HepG2 (cell line): ENCODE measurements around the gene UPK1B. TPM values are rescaled to one million over a fixed set of nuclear protein-coding genes. Genes with fewer than 3 reads are reported as not detected.

Source experiments
- ATRX ChIP-seq: sonication (generic); formaldehyde crosslinking; IDR thresholded peaks from 2 replicates; pipeline ENCODE4 v1.4.0; 2020; ENCODE audit warnings: missing genetic modification reagents, borderline replicate concordance
- CBFB ChIP-seq: sonication (generic); formaldehyde crosslinking; IDR thresholded peaks from 2 replicates; pipeline ENCODE4 v1.4.0; 2020; ENCODE audit warnings: missing genetic modification reagents
- ETV5 ChIP-seq: IDR thresholded peaks from 2 replicates; pipeline ENCODE4 v1.6.1; 2018; ENCODE audit warnings: missing biosample characterization, missing genetic modification reagents, inconsistent platforms, borderline replicate concordance
- HNRNPL ChIP-seq: fragments of 200-400 bp; formaldehyde crosslinking; IDR thresholded peaks from 2 replicates; pipeline ENCODE4 v1.6.1; 2017; ENCODE audit warnings: mild to moderate bottlenecking, low read depth, low read length
- MATR3 ChIP-seq: sonication (generic); formaldehyde crosslinking; IDR thresholded peaks from 2 replicates; pipeline ENCODE4 v1.4.0; 2020; ENCODE audit warnings: missing genetic modification reagents
- MIXL1 ChIP-seq: IDR thresholded peaks from 2 replicates; pipeline ENCODE4 v1.6.1; 2016
- NFE2L2 ChIP-seq: fragments of 150-350 bp; IDR thresholded peaks from 2 replicates; pipeline ENCODE4 v1.6.1; 2014; ENCODE audit warnings: low read length
- POGZ ChIP-seq: sonication (generic); formaldehyde crosslinking; IDR thresholded peaks from 2 replicates; pipeline ENCODE4 v1.4.0; 2020; ENCODE audit warnings: mild to moderate bottlenecking, missing genetic modification reagents
- TOPORS ChIP-seq: sonication (generic); formaldehyde crosslinking; IDR thresholded peaks from 2 replicates; pipeline ENCODE4 v1.8.0; 2023; ENCODE audit warnings: mild to moderate bottlenecking, missing genetic modification reagents
- ZBTB40 ChIP-seq, 2 experiments: fragments of 450-650 bp in 1 of 2; sonication (generic) in 1 of 2; formaldehyde crosslinking in 1 of 2; IDR thresholded peaks; 2 replicates each; pipeline versions ENCODE4 v1.6.1 to v1.8.0; 2016 to 2022; ENCODE audit warnings: antibody characterized with exemption in 1 of 2, mild to moderate bottlenecking in 1 of 2, missing genetic modification reagents in 1 of 2
- ZFP37 ChIP-seq: sonication (generic); formaldehyde crosslinking; IDR thresholded peaks from 2 replicates; pipeline ENCODE4 v1.4.0; 2020; ENCODE audit warnings: missing genetic modification reagents, borderline replicate concordance
- ZNF10 ChIP-seq: sonication (generic); formaldehyde crosslinking; IDR thresholded peaks from 2 replicates; pipeline ENCODE4 v1.4.0; 2020; ENCODE audit warnings: mild to moderate bottlenecking, low read depth, missing genetic modification reagents, borderline replicate concordance
- ZNF674 ChIP-seq: sonication (generic); formaldehyde crosslinking; IDR thresholded peaks from 2 replicates; pipeline ENCODE4 v1.5.0; 2020; ENCODE audit warnings: low read depth, mild to moderate bottlenecking, missing genetic modification reagents
- polyA plus RNA-seq, 8 experiments: library from polyadenylated mRNA; depleted of rRNA in 3 of 8; stranded (reverse) in 7 of 8; unstranded in 1 of 8; fragments of >200 nt; fragmentation: Illumina TruSeq in 4 of 8; extraction: Trizol in 4 of 8; gene quantifications; 2 replicates each; pipeline versions ENCODE4 v1.2.1 to v1.2.3, GENCODE V29; 2011 to 2016; ENCODE audit warnings: low read depth in 4 of 8, missing spikeins in 1 of 8, mixed read lengths in 1 of 8; ENCODE audit not compliant: insufficient read depth in 1 of 8
- total RNA-seq, 5 experiments: library from RNA; depleted of rRNA; stranded (reverse); fragments of >200 nt; fragmentation: Illumina TruSeq; extraction: Trizol; gene quantifications; 2 replicates each; pipeline ENCODE4 v1.2.3, GENCODE V29; 2016; ENCODE audit warnings: low read depth in 1 of 5
- TF ChIP-seq, protein P1 (sequence below): sonication (generic); formaldehyde crosslinking; conservative IDR thresholded peaks from 2 replicates; pipeline ENCODE4 v1.8.0; 2022; ENCODE audit warnings: mild to moderate bottlenecking, moderate library complexity, missing genetic modification reagents
- TF ChIP-seq, protein P2 (sequence below): sonication (generic); formaldehyde crosslinking; IDR thresholded peaks from 2 replicates; pipeline ENCODE4 v1.5.1; 2020; ENCODE audit warnings: missing genetic modification reagents, mild to moderate bottlenecking, borderline replicate concordance

UPK1B gene
- total and polyA plus RNA-seq, 2 of the 13 experiments (the other 11 are each of a cell fraction or from before 2014, with no cell fraction given): not detected

GRCh38 chr3:119240591-119241434, 67.4 kb downstream of the UPK1B start, which contains the start of gene B4GALT4 (continued):
- TF ChIP-seq ZBTB40 (IDR thresholded peaks at IDR 0.05) (no peak), ZBTB40 (CRISPR knock-in tag; IDR thresholded peaks at IDR 0.05) (peak; percentile 81; the same call in 1 of the 2 replicates), MIXL1 (CRISPR knock-in tag) (no peak), ZFP37 (peak; percentile 76; the same call in 1 of the 2 replicates), ZNF10 (CRISPR knock-in tag) (no peak), ZNF674 (CRISPR knock-in tag) (no peak), POGZ (CRISPR knock-in tag) (no peak), MATR3 (CRISPR knock-in tag) (no peak), ATRX (CRISPR knock-in tag) (no peak), CBFB (CRISPR knock-in tag) (0 out of 2 replicates have a peak, but pooled peaks have one; percentile 16), HNRNPL (no peak), TOPORS (no peak), ETV5 (CRISPR knock-in tag) (no peak; the same call in 1 of the 2 replicates), NFE2L2 (no peak)
- TF ChIP-seq, protein P1, sequence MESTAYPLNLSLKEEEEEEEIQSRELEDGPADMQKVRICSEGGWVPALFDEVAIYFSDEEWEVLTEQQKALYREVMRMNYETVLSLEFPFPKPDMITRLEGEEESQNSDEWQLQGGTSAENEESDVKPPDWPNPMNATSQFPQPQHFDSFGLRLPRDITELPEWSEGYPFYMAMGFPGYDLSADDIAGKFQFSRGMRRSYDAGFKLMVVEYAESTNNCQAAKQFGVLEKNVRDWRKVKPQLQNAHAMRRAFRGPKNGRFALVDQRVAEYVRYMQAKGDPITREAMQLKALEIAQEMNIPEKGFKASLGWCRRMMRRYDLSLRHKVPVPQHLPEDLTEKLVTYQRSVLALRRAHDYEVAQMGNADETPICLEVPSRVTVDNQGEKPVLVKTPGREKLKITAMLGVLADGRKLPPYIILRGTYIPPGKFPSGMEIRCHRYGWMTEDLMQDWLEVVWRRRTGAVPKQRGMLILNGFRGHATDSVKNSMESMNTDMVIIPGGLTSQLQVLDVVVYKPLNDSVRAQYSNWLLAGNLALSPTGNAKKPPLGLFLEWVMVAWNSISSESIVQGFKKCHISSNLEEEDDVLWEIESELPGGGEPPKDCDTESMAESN: no peak; the same call in 1 of the 2 replicates
- TF ChIP-seq, protein P2, sequence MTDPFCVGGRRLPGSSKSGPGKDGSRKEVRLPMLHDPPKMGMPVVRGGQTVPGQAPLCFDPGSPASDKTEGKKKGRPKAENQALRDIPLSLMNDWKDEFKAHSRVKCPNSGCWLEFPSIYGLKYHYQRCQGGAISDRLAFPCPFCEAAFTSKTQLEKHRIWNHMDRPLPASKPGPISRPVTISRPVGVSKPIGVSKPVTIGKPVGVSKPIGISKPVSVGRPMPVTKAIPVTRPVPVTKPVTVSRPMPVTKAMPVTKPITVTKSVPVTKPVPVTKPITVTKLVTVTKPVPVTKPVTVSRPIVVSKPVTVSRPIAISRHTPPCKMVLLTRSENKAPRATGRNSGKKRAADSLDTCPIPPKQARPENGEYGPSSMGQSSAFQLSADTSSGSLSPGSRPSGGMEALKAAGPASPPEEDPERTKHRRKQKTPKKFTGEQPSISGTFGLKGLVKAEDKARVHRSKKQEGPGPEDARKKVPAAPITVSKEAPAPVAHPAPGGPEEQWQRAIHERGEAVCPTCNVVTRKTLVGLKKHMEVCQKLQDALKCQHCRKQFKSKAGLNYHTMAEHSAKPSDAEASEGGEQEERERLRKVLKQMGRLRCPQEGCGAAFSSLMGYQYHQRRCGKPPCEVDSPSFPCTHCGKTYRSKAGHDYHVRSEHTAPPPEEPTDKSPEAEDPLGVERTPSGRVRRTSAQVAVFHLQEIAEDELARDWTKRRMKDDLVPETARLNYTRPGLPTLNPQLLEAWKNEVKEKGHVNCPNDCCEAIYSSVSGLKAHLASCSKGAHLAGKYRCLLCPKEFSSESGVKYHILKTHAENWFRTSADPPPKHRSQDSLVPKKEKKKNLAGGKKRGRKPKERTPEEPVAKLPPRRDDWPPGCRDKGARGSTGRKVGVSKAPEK (CRISPR knock-in tag): no peak
